A549 (cell line): ENCODE data around the gene TRIM15.
"Not testable (repeated sequence)": the region's sequence is repeated elsewhere in the genome, so short reads cannot be mapped to it uniquely, and the experiment has no call there.

Experiments
- CTCF ChIP-seq: fragments of >200 bp; sonication (Bioruptor Twin); formaldehyde crosslinking; IDR thresholded peaks from 3 replicates; pipeline ENCODE4 v1.5.1; 2016
- HOXB13 ChIP-seq: fragments of 250-450 bp; sonication (Bioruptor Pico); IDR thresholded peaks from 2 replicates; pipeline ENCODE4 v1.5.0; 2020; ENCODE audit warnings: low read depth, mild to moderate bottlenecking, moderate library complexity
- MAX ChIP-seq: IDR thresholded peaks from 2 replicates; pipeline ENCODE4 v1.6.1; 2012
- MYC ChIP-seq: IDR thresholded peaks from 2 replicates; pipeline ENCODE4 v1.6.1; 2012; ENCODE audit warnings: mild to moderate bottlenecking, inconsistent platforms, low read length, improper control_type of control experiment, borderline replicate concordance
- POLR2A ChIP-seq: IDR thresholded peaks from 2 replicates; pipeline ENCODE4 v1.6.1; 2012; ENCODE audit warnings: mild to moderate bottlenecking, low read length
- RCOR1 ChIP-seq: fragments of 150-350 bp; IDR thresholded peaks from 2 replicates; pipeline ENCODE4 v1.6.1; 2014; ENCODE audit warnings: antibody characterized with exemption, low read length, low read depth
- RFX5 ChIP-seq: fragments of 450-650 bp; IDR thresholded peaks from 2 replicates; pipeline ENCODE4 v1.7.1; 2014; ENCODE audit warnings: antibody characterized with exemption, mild to moderate bottlenecking, moderate library complexity
- SMC3 ChIP-seq: fragments of >200 bp; sonication (Bioruptor Twin); formaldehyde crosslinking; IDR thresholded peaks from 3 replicates; pipeline ENCODE4 v1.6.1; 2018; ENCODE audit warnings: inconsistent platforms

DNA sequence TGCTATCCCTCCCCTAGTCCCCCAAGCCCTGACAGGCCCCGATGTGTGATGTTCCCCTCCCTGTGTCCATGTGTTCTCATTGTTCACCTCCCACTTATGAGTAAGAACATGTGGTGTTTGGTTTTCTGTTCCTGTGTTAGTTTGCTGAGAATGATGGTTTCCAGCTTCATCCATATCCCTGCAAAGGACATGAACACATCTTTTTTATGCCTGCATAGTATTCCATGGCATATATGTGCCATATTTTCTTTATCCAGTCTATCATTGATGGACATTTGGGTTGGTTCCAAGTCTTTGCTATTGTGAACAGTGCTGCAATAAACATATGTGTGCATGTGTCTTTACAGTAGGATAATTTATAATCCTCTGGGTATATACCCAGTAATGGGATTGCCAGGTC lies 1.9 kb downstream of the TRIM15 start:
- TF ChIP-seq CTCF; POLR2A; MAX; RFX5; MYC; RCOR1; HOXB13 (CRISPR knock-in tag); SMC3: not testable (repeated sequence)
